Gastroesophageal sphincter (tissue), 3 donors: Measurements from ENCODE around the gene TMEM184A.

Experiments used
- CTCF ChIP-seq, 4 experiments: fragments of 200-600 bp in 2 of 4; fragments of 450-650 bp in 2 of 4; sonication (generic) in 1 of 4; IDR thresholded peaks; one replicate each; pipeline ENCODE4 v1.5.1; 2017 to 2019; ENCODE audit warnings: antibody characterized with exemption in 4 of 4, mild to moderate bottlenecking in 2 of 4, moderate library complexity in 2 of 4
- EP300 ChIP-seq: sonication (generic); formaldehyde crosslinking; IDR thresholded peaks from one replicate; pipeline ENCODE4 v1.6.1; 2017; ENCODE audit warnings: antibody characterized with exemption, mild to moderate bottlenecking
- POLR2A ChIP-seq, 2 donors: fragments of 450-650 bp; IDR thresholded peaks; one replicate each; pipeline ENCODE4 v1.6.1; 2017; ENCODE audit warnings: antibody characterized with exemption in 2 of 2, mild to moderate bottlenecking in 2 of 2, moderate library complexity in 1 of 2

DNA sequence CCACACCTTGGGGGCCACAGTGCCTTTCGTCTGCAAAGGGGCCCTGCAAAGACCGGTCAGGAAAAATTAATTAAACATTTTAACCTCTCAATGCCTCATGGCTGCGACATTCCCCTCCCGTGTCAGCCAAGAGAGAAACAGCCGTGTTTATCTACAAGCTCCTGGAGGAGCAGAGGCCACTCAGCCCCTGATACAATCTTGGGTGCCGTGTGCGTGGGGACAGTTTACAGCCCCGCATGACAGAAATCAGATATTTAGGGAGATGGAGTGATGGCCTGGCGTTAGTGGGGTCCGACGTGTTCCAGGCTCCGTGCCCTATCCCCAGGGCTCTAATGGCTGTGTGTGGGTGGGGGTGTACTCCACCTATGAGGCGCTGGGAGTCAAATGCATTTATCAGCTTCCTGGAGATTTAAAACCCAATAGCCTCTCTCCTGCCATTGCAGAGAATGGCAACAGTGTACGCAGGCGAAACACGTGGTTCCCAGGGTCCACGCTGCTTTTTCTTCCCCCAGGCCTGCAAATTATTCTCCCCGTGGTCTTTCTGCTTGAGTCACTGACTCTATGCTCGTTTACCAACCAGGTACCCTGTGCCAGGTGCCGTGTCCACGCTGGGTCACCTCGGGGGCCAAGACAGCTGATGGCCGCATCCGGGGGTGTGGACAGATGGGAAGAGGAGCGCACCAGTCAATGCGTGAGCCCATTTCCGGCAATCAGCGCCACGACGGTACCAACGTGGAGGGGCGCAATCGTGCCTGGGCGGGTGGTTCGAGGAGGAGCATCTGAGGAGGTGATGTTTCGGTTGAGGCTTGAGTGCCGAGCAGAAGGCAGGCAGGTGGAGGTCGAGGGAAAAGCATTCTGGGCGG is 40.4 kb upstream of the TMEM184A start:
- TF ChIP-seq CTCF (IDR thresholded peaks at IDR 0.05) (no peak), POLR2A (IDR thresholded peaks at IDR 0.05) (no peak), EP300 (no peak)
